ENCODE data around the gene RMRP. TPM values are rescaled to one million over a fixed set of nuclear protein-coding genes. Genes with fewer than 3 reads are reported as not detected.

The RMRP gene
- total and polyA plus RNA-seq, 2 donors (not counting 1 experiment from before 2014, with no cell fraction given): 7,890 TPM; not detected in 1

- no peak overlapping the region for H3K4me3 ChIP-seq (ENCODE audit: control extremely low read depth in 1 of 5, extremely low read depth in 1 of 5, insufficient read depth in 1 of 5, low read depth in 2 of 5, low read length in 4 of 5)
- peaks cover 0 to 5% of the 10 kb centered on the region in 2 experiments for H3K36me3 ChIP-seq (replicated peaks in 1 of 2; ENCODE audit: control extremely low read depth in 1 of 2, control insufficient read depth in 1 of 2, extremely low read depth in 1 of 2, insufficient read depth in 2 of 2, low read length in 1 of 2)
- ChIA-PET CTCF (interaction anchor here (1.4 to 15.0 kb wide), 4 partner anchors 8 to 79 kb away, joined by 4 to 357 read pairs (median 88); partner anchors contain the start of genes ARHGEF39, CCDC107, CD72 and CREB3), POLR2A (no interaction called here)
- no peaks in the 10 kb centered on the region for H3K27me3 ChIP-seq (replicated peaks in 1 of 4; ENCODE audit: control extremely low read depth in 1 of 4, control insufficient read depth in 3 of 4, insufficient read depth in 4 of 4, low read length in 3 of 4)
- TF ChIP-seq CTCF (IDR thresholded peaks at IDR 0.05) (no peak), EZH2 (IDR thresholded peaks at IDR 0.05; ENCODE audit: borderline replicate concordance, insufficient read depth, low read depth, low read length, poor library complexity, severe bottlenecking) (no peak)
- DNase-seq: no peak
- peaks cover 46 to 63% of the 10 kb centered on the region in 2 donors for H3K4me1 ChIP-seq (ENCODE audit: control insufficient read depth in 2 of 2, insufficient read depth in 2 of 2, low read length in 2 of 2)
- H3K27me3 Mint-ChIP-seq: no peaks in the 10 kb centered on the region
- no peak overlapping the region for H3K9ac ChIP-seq (ENCODE audit: low read length)
- peaks cover 71% of the 10 kb centered on the region for H3K4me1 Mint-ChIP-seq
- H4K20me1 ChIP-seq (ENCODE audit: control insufficient read depth, insufficient read depth, low read length, poor library complexity, severe bottlenecking): no peaks in the 10 kb centered on the region
- H3K27ac Mint-ChIP-seq: peak overlapping the region; percentile 56
- peaks cover 19% of the 10 kb centered on the region for H3K79me2 ChIP-seq (ENCODE audit: control insufficient read depth, insufficient read depth, low read length)
- H3K9me3 Mint-ChIP-seq (ENCODE audit: insufficient read depth): no peaks in the 10 kb centered on the region
- H3K4me3 Mint-ChIP-seq: no peak overlapping the region
- no peak overlapping the region for H3K27ac ChIP-seq (ENCODE audit: low read length in 2 of 2)
- no peak for ATAC-seq (ENCODE audit: low read depth)
- H3K9me3 ChIP-seq (ENCODE audit: control extremely low read depth in 1 of 3, control insufficient read depth in 2 of 3, insufficient read depth in 1 of 3, low read length in 2 of 3): peaks cover 0 to 3% (median 0%) of the 10 kb centered on the region in 3 donors
- WGBS (ENCODE audit: insufficient coverage): 100% methylated on average over 4 of the region's 8 CpGs
- intact Hi-C loops (cut with micrococcal nuclease): no loop called here
- H3K4me2 ChIP-seq (replicated peaks; ENCODE audit: low read depth, low read length, poor library complexity, severe bottlenecking): no peak overlapping the region
- no peak overlapping the region for H2AFZ ChIP-seq (ENCODE audit: insufficient read depth, low read depth, low read length, poor library complexity, severe bottlenecking)
These were observed 5.0 kb downstream of the RMRP start for GRCh38 chr9:35652829-35653209.

- peak overlapping the region; percentile 93 for H3K4me2 ChIP-seq (replicated peaks; ENCODE audit: low read depth, low read length, poor library complexity, severe bottlenecking)
- ATAC-seq (ENCODE audit: low read depth) (no peak), DNase-seq (no peak)
- H4K20me1 ChIP-seq (ENCODE audit: control insufficient read depth, insufficient read depth, low read length, poor library complexity, severe bottlenecking): no peaks in the 10 kb centered on the region
- no peak overlapping the region for H2AFZ ChIP-seq (ENCODE audit: insufficient read depth, low read depth, low read length, poor library complexity, severe bottlenecking)
- H3K27me3 ChIP-seq (replicated peaks in 1 of 4; ENCODE audit: control extremely low read depth in 1 of 4, control insufficient read depth in 3 of 4, insufficient read depth in 4 of 4, low read length in 3 of 4): no peaks in the 10 kb centered on the region
- POLR2A ChIA-PET: no interaction called here
- no peak for TF ChIP-seq CTCF (IDR thresholded peaks at IDR 0.05)
- intact Hi-C loops (cut with micrococcal nuclease): no loop called here
- no peaks in the 10 kb centered on the region for H3K27me3 Mint-ChIP-seq
- peak overlapping the region; percentile 97 for H3K27ac Mint-ChIP-seq
- H3K36me3 ChIP-seq (replicated peaks in 1 of 2; ENCODE audit: control extremely low read depth in 1 of 2, control insufficient read depth in 1 of 2, extremely low read depth in 1 of 2, insufficient read depth in 2 of 2, low read length in 1 of 2): peaks cover 0 to 5% of the 10 kb centered on the region in 2 experiments
- no peak overlapping the region for H3K4me3 ChIP-seq (ENCODE audit: control extremely low read depth in 1 of 5, extremely low read depth in 1 of 5, insufficient read depth in 1 of 5, low read depth in 2 of 5, low read length in 4 of 5)
- WGBS (ENCODE audit: insufficient coverage): 90% methylated on average over 3 of the region's 7 CpGs
- peaks cover 19% of the 10 kb centered on the region for H3K79me2 ChIP-seq (ENCODE audit: control insufficient read depth, insufficient read depth, low read length)
- no peaks in the 10 kb centered on the region for H3K9me3 ChIP-seq (ENCODE audit: control extremely low read depth in 1 of 3, control insufficient read depth in 2 of 3, insufficient read depth in 1 of 3, low read length in 2 of 3)
- H3K27ac ChIP-seq (ENCODE audit: low read length in 2 of 2): peak overlapping the region in 1 of 2 donors; percentile 95
- peaks cover 71% of the 10 kb centered on the region for H3K4me1 Mint-ChIP-seq
- CTCF ChIA-PET: interaction anchor here (1.4 to 15.0 kb wide), 4 partner anchors 8 to 79 kb away, joined by 4 to 357 read pairs (median 88); partner anchors contain the start of genes ARHGEF39, CCDC107, CD72 and CREB3
- peak overlapping the region; percentile 32 for H3K4me3 Mint-ChIP-seq
- peaks cover 50 to 63% of the 10 kb centered on the region in 2 donors for H3K4me1 ChIP-seq (ENCODE audit: control insufficient read depth in 2 of 2, insufficient read depth in 2 of 2, low read length in 2 of 2)
- H3K9me3 Mint-ChIP-seq (ENCODE audit: insufficient read depth): no peaks in the 10 kb centered on the region
- no peak overlapping the region for H3K9ac ChIP-seq (ENCODE audit: low read length)
These were observed 5.6 kb downstream of the RMRP start for GRCh38 chr9:35651956-35652828.

Measured in B cell (primary cell).